Cardiac ventricle fibroblast (primary cell): ENCODE measurements around the gene ZKSCAN7. TPM values are rescaled to one million over a fixed set of nuclear protein-coding genes. Genes with fewer than 3 reads are reported as not detected.

Experiments used
- total RNA-seq: library from RNA; depleted of rRNA; stranded (reverse); fragments of >200 nt; gene quantifications from 2 replicates; pipeline ENCODE4 v1.2.3, GENCODE V29; 2015

Gene ZKSCAN7
- 4.1 and 4.4 TPM in 2 replicates for total RNA-seq

GRCh38 chr3:44554626-44555592, at the start of gene ZKSCAN7:
TSS of gene ZKSCAN7 (plus strand) at chr3:44555193. CDS start at chr3:44557048, 1,855 bp downstream.

GRCh38 chr3:44584646-44585501, 29.9 kb downstream of the ZKSCAN7 start, which contains the start of gene ZNF660:
TSS of gene ZNF660 (plus strand) at chr3:44584964. CDS start at chr3:44594194, 9,230 bp downstream.

Other genes starting within 250 kb of the ZKSCAN7 start
- 15.2 and 22.2 TPM in 2 replicates for gene TCAIM, start 216.4 kb upstream of the ZKSCAN7 start, total RNA-seq
- 5.9 and 6.4 TPM in 2 replicates for gene ZNF445, start 77.5 kb upstream of the ZKSCAN7 start, total RNA-seq
- gene ZNF660, start 29.8 kb downstream of the ZKSCAN7 start, total RNA-seq = 0.94 and 1.3 TPM in 2 replicates
- gene ZNF197, start 69.8 kb downstream of the ZKSCAN7 start, total RNA-seq = 12.7 and 15.7 TPM in 2 replicates
- 5.1 and 7.4 TPM in 2 replicates for gene ZNF35, start 93.5 kb downstream of the ZKSCAN7 start, total RNA-seq
- 3.4 and 5.5 TPM in 2 replicates for gene ZNF502, start 157.5 kb downstream of the ZKSCAN7 start, total RNA-seq
- 3.8 and 4.6 TPM in 2 replicates for gene ZNF501, start 174.4 kb downstream of the ZKSCAN7 start, total RNA-seq
- 21.0 and 21.2 TPM in 2 replicates for gene KIAA1143, start 206.4 kb downstream of the ZKSCAN7 start, total RNA-seq
- gene KIF15, start 206.6 kb downstream of the ZKSCAN7 start, total RNA-seq = 0.59 and 1.8 TPM in 2 replicates